HG02763 (cell line): ENCODE results near the gene MEX3A.
"Not testable (repeated sequence)": the region's sequence is repeated elsewhere in the genome, so short reads cannot be mapped to it uniquely, and the experiment has no call there.

ENCODE experiments used
- ATAC-seq: cut with Tn5 transposase; IDR thresholded peaks from one replicate; pipeline ENCODE4 v1.9.1; 2021; ENCODE audit warnings: mild to moderate bottlenecking, moderate library complexity; ENCODE audit not compliant: unreplicated experiment

The MEX3A gene

GRCh38 chr1:156081180-156081916 is 917 bp downstream of the MEX3A start:
- no peak for ATAC-seq

- no peak for ATAC-seq
Measured at GRCh38 chr1:156080863-156081179, 1.4 kb downstream of the MEX3A start.

- ATAC-seq = no peak
Measured at GRCh38 chr1:156080241-156080862, 1.9 kb downstream of the MEX3A start.

GRCh38 chr1:156079762-156080161 is 2.5 kb downstream of the MEX3A start:
- ATAC-seq = no peak

- ATAC-seq = no peak
Measured at GRCh38 chr1:156078728-156079127, 3.5 kb downstream of the MEX3A start.

- no peak for ATAC-seq
Measured at GRCh38 chr1:156077430-156077760, 4.9 kb downstream of the MEX3A start.

- ATAC-seq = no peak
Measured at GRCh38 chr1:156076609-156077429, 5.4 kb downstream of the MEX3A start.

- ATAC-seq = no peak
Measured at GRCh38 chr1:156075775-156076204, 6.5 kb downstream of the MEX3A start.

- ATAC-seq = no peak
Measured at GRCh38 chr1:156075162-156075561, 7.1 kb downstream of the MEX3A start.

- ATAC-seq = no peak
Measured at GRCh38 chr1:156074661-156075060, 7.6 kb downstream of the MEX3A start.

- ATAC-seq = no peak
Measured at GRCh38 chr1:156073740-156074139, 8.5 kb downstream of the MEX3A start.

- ATAC-seq = no peak
Measured at GRCh38 chr1:156073110-156073687, 9.1 kb downstream of the MEX3A start.

- ATAC-seq = no peak
Measured at GRCh38 chr1:156072251-156072650, 10.0 kb downstream of the MEX3A start.

- ATAC-seq = not testable (repeated sequence)
Measured at GRCh38 chr1:156071332-156071816, 10.9 kb downstream of the MEX3A start.

GRCh38 chr1:156070548-156070947 is 11.7 kb downstream of the MEX3A start:
- ATAC-seq = no peak

GRCh38 chr1:156069490-156070455 is 12.5 kb downstream of the MEX3A start:
- ATAC-seq = no peak

GRCh38 chr1:156067262-156067661 is 15.0 kb downstream of the MEX3A start:
- no peak for ATAC-seq

GRCh38 chr1:156065871-156066270 is 16.4 kb downstream of the MEX3A start:
- no peak for ATAC-seq

GRCh38 chr1:156065212-156065611 is 17.1 kb downstream of the MEX3A start:
- ATAC-seq = no peak

GRCh38 chr1:156064615-156065014 is 17.6 kb downstream of the MEX3A start:
- no peak for ATAC-seq

GRCh38 chr1:156063997-156064285 is 18.3 kb downstream of the MEX3A start:
- no peak for ATAC-seq
